GM12865 (cell line): Measurements from ENCODE around the gene ANGPTL5.
"Not testable (repeated sequence)": the region's sequence is repeated elsewhere in the genome, so short reads cannot be mapped to it uniquely, and the experiment has no call there.

ENCODE experiments used
- DNase-seq: peaks from one replicate; pipeline ENCODE4 v3.0.0; 2010; ENCODE audit warnings: low read depth
- H3K4me3 ChIP-seq: 2 replicates; pipeline ENCODE4 v1.5.1; 2011; ENCODE audit warnings: mild to moderate bottlenecking, low read depth, low read length, control low read depth
- CTCF ChIP-seq: IDR thresholded peaks from 2 replicates; pipeline ENCODE4 v1.5.1; 2011; ENCODE audit warnings: low read length, control low read depth, low read depth, inconsistent platforms; ENCODE audit not compliant: insufficient read depth; ENCODE audit errors: missing control alignments

The ANGPTL5 gene

GRCh38 chr11:101866619-101867491 is 49.5 kb downstream of the ANGPTL5 start:
- no peak for DNase-seq
- no peak overlapping the region for H3K4me3 ChIP-seq
- no peak for TF ChIP-seq CTCF

GRCh38 chr11:101864098-101864497 is 52.2 kb downstream of the ANGPTL5 start:
- no peak for TF ChIP-seq CTCF
- DNase-seq, result no peak
- H3K4me3 ChIP-seq, result no peak overlapping the region

- DNase-seq, result no peak
- H3K4me3 ChIP-seq, result no peak overlapping the region
- TF ChIP-seq CTCF, result no peak
These were observed 53.0 kb downstream of the ANGPTL5 start for GRCh38 chr11:101863361-101863760.

GRCh38 chr11:101862391-101863233 is 53.7 kb downstream of the ANGPTL5 start:
- DNase-seq, result no peak

GRCh38 chr11:101860696-101861427 is 55.5 kb downstream of the ANGPTL5 start:
- peak; percentile 46 for DNase-seq
- H3K4me3 ChIP-seq, result no peak overlapping the region
- peak; percentile 69 for TF ChIP-seq CTCF

More at GRCh38 chr11:101862391-101863233, 53.7 kb downstream of the ANGPTL5 start:
- H3K4me3 ChIP-seq, result no peak overlapping the region
- no peak for TF ChIP-seq CTCF

- DNase-seq, H3K4me3 ChIP-seq: not testable (repeated sequence)
These were observed 64.1 kb downstream of the ANGPTL5 start for GRCh38 chr11:101852260-101852659.

GRCh38 chr11:101848262-101848661 is 68.1 kb downstream of the ANGPTL5 start:
- peak; percentile 9 for DNase-seq

More at GRCh38 chr11:101848262-101848661, 68.1 kb downstream of the ANGPTL5 start:
- no peak overlapping the region for H3K4me3 ChIP-seq
- TF ChIP-seq CTCF, result no peak
